ENCODE data around the gene VAMP5. TPM values are rescaled to one million over a fixed set of nuclear protein-coding genes. Genes with fewer than 3 reads are reported as not detected.

Gene VAMP5
- total and polyA plus RNA-seq, 4 donors = 9.7 to 74.6 (median 40.2) TPM

DNA sequence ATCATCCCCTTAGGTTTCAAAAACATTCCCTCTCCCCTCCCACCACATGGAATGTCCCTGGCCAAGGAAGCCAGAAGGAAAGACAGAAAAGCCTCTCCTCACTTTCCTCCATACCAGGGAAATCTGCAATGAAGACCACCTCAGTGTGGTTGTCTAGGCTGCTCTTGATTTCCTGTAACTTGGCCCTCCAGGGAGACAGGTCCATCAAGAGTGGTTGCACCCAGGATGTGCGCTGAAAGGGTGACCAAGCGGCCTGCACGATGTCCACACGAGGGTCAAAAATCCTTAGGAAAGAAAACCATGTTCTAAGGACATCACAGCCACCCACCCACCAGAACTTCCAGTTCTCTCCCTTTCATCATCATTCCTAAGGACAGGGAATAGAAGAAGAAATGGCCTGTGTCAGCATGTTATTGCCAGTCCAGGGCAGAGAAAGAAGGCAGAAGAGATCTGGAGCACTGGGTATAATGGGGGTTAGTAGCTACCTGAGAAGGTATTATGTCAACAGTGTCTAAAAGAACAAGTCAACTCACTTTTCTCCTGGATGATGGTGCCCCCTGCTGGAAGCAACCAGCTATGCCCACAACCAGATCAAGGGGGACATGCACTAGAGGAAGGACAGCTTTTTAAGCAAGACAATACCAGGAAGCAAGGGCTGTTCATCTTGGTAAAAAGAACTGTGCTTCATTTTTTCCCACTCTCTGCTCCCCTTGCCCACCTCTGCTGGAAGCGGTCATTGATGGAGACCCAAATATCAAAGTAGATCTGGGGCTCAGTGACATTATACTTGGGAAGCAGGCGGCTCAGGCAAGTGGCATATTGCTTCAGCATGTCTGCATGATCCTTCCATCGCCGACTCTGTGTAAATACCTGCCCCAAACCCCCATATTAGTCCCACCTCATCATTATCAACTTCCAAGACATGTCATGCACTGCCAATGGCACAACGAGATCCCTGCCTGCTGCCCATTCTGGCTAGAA is 32.2 kb upstream of the VAMP5 start:
- TF ChIP-seq SP1 (IDR thresholded peaks at IDR 0.05) (no peak), FOXA2 (IDR thresholded peaks at IDR 0.05) (peak; percentile 82), RAD21 (IDR thresholded peaks at IDR 0.05) (peak; percentile 97 to 98)
- TF ChIP-seq, protein P1, sequence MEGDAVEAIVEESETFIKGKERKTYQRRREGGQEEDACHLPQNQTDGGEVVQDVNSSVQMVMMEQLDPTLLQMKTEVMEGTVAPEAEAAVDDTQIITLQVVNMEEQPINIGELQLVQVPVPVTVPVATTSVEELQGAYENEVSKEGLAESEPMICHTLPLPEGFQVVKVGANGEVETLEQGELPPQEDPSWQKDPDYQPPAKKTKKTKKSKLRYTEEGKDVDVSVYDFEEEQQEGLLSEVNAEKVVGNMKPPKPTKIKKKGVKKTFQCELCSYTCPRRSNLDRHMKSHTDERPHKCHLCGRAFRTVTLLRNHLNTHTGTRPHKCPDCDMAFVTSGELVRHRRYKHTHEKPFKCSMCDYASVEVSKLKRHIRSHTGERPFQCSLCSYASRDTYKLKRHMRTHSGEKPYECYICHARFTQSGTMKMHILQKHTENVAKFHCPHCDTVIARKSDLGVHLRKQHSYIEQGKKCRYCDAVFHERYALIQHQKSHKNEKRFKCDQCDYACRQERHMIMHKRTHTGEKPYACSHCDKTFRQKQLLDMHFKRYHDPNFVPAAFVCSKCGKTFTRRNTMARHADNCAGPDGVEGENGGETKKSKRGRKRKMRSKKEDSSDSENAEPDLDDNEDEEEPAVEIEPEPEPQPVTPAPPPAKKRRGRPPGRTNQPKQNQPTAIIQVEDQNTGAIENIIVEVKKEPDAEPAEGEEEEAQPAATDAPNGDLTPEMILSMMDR (IDR thresholded peaks at IDR 0.05; ENCODE audit: low read depth, low read length, missing input control) = peak; percentile 94
- Histone ChIP-seq H3K9me3 (ENCODE audit: control insufficient read depth in 4 of 4, low read length in 3 of 4) (no peaks in the 10 kb centered on the region), H3K27me3 (ENCODE audit: control insufficient read depth in 4 of 4, insufficient read depth in 4 of 4, low read length in 3 of 4) (no peaks in the 10 kb centered on the region), H3K36me3 (ENCODE audit: control insufficient read depth in 4 of 4, insufficient read depth in 3 of 4, low read depth in 1 of 4, low read length in 3 of 4) (peaks cover 15 to 73% (median 62%) of the 10 kb centered on the region in 4 donors), H3K4me3 (ENCODE audit: low read depth in 1 of 3, low read length in 3 of 3) (no peak overlapping the region), H3K27ac (ENCODE audit: low read depth in 1 of 2, low read length in 2 of 2) (no peak overlapping the region), H3K9ac (ENCODE audit: low read depth in 1 of 2, low read length in 2 of 2) (no peak overlapping the region), H3K4me1 (ENCODE audit: control insufficient read depth in 4 of 4, insufficient read depth in 4 of 4, low read length in 3 of 4) (peaks cover 0 to 9% (median 3%) of the 10 kb centered on the region in 4 donors)
- 68% methylated on average over 9 of the region's 9 CpGs for WGBS
- DNase-seq (ENCODE audit: low spot score) = peak; percentile 88

DNA sequence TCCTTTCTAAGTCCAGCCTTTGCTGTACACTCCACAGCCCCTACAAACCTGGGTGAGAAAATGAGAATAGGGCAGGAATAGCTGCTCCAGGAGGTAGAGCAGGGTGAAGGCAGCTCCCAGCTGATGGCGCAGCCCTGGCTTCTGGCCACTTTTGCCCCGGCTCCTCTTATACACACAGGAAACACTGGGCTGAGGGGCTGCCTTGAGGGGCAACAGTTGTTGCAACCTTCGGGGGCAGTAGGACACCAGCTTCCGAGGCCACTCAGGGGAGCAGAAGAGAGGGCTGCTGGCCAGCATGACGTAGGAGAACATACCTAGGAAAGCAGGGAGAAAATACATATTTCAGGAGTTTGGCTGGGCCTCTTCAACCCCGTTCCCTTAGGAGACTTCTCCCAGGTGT is 31.0 kb upstream of the VAMP5 start:
- no peak overlapping the region for H3K27ac ChIP-seq (ENCODE audit: low read depth in 1 of 2, low read length in 2 of 2)
- no peak for TF ChIP-seq FOXA2 (IDR thresholded peaks at IDR 0.05)
- TF ChIP-seq, protein P1 (IDR thresholded peaks at IDR 0.05; ENCODE audit: low read depth, low read length, missing input control) = no peak
- H3K4me1 ChIP-seq (ENCODE audit: control insufficient read depth in 4 of 4, insufficient read depth in 4 of 4, low read length in 3 of 4) = peaks cover 2 to 14% (median 8%) of the 10 kb centered on the region in 4 donors
- no peak overlapping the region for H3K9ac ChIP-seq (ENCODE audit: low read depth in 1 of 2, low read length in 2 of 2)
- H3K4me3 ChIP-seq (ENCODE audit: low read depth in 1 of 3, low read length in 3 of 3) = no peak overlapping the region
- H3K27me3 ChIP-seq (ENCODE audit: control insufficient read depth in 4 of 4, insufficient read depth in 4 of 4, low read length in 3 of 4) = no peaks in the 10 kb centered on the region
- no peak for DNase-seq (ENCODE audit: low spot score)
- H3K9me3 ChIP-seq (ENCODE audit: control insufficient read depth in 4 of 4, low read length in 3 of 4) = no peaks in the 10 kb centered on the region
- WGBS = 85% methylated on average over 6 of the region's 6 CpGs
- peaks cover 15 to 69% (median 65%) of the 10 kb centered on the region in 4 donors for H3K36me3 ChIP-seq (ENCODE audit: control insufficient read depth in 4 of 4, insufficient read depth in 3 of 4, low read depth in 1 of 4, low read length in 3 of 4)

DNA sequence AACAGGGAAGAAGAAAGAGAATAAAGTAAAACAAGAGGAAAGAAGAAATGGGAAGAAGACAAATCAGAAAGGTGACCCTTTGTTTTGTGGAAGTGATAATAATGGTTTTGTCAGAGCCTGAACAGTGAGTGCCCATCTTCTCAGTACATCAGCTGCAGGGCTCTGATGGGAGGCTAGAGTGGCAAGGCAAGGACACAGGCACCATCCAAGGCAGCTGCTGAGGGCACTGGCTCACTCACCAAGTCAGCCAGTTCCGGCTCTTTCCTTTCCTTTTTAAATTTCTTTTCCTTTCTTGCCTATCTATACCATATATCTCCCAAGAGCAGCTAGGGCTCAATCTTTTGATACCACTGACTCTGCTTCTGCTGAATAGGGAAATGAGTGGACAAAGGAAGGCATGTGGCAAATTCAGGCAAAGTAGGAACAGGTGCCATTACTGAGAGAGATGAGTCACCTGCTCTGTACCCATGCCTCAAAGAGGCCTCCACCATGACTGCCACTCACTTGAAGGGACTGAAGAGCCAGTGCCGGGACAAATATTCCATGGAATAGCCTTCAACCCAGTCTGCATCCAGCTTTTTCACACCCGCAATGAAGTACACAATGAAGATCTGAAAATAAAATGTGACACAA is 29.1 kb upstream of the VAMP5 start:
- no peaks in the 10 kb centered on the region for H3K27me3 ChIP-seq (ENCODE audit: control insufficient read depth in 4 of 4, insufficient read depth in 4 of 4, low read length in 3 of 4)
- no peak overlapping the region for H3K9ac ChIP-seq (ENCODE audit: low read depth in 1 of 2, low read length in 2 of 2)
- H3K27ac ChIP-seq (ENCODE audit: low read depth in 1 of 2, low read length in 2 of 2) = no peak overlapping the region
- 96% methylated on average over 3 of the region's 3 CpGs for whole genome bisulfite sequencing
- no peak for DNase-seq (ENCODE audit: low spot score)
- no peak overlapping the region for H3K4me3 ChIP-seq (ENCODE audit: low read depth in 1 of 3, low read length in 3 of 3)
- peaks cover 9 to 24% (median 18%) of the 10 kb centered on the region in 4 donors for H3K4me1 ChIP-seq (ENCODE audit: control insufficient read depth in 4 of 4, insufficient read depth in 4 of 4, low read length in 3 of 4)
- H3K9me3 ChIP-seq (ENCODE audit: control insufficient read depth in 4 of 4, low read length in 3 of 4) = no peaks in the 10 kb centered on the region
- peaks cover 15 to 64% (median 55%) of the 10 kb centered on the region in 4 donors for H3K36me3 ChIP-seq (ENCODE audit: control insufficient read depth in 4 of 4, insufficient read depth in 3 of 4, low read depth in 1 of 4, low read length in 3 of 4)
- TF ChIP-seq HNF4A (conservative IDR thresholded peaks at IDR 0.05) = no peak
- TF ChIP-seq, protein P2, sequence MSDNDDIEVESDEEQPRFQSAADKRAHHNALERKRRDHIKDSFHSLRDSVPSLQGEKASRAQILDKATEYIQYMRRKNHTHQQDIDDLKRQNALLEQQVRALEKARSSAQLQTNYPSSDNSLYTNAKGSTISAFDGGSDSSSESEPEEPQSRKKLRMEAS (IDR thresholded peaks at IDR 0.05) = no peak
- TF ChIP-seq NR2F2 (IDR thresholded peaks at IDR 0.05) = no peak
- TF ChIP-seq, protein P1 (IDR thresholded peaks at IDR 0.05; ENCODE audit: low read depth, low read length, missing input control) = no peak
- no peak for TF ChIP-seq RAD21 (IDR thresholded peaks at IDR 0.05)
- TF ChIP-seq TAF1 (conservative IDR thresholded peaks at IDR 0.05) = no peak
- TF ChIP-seq, protein P3, sequence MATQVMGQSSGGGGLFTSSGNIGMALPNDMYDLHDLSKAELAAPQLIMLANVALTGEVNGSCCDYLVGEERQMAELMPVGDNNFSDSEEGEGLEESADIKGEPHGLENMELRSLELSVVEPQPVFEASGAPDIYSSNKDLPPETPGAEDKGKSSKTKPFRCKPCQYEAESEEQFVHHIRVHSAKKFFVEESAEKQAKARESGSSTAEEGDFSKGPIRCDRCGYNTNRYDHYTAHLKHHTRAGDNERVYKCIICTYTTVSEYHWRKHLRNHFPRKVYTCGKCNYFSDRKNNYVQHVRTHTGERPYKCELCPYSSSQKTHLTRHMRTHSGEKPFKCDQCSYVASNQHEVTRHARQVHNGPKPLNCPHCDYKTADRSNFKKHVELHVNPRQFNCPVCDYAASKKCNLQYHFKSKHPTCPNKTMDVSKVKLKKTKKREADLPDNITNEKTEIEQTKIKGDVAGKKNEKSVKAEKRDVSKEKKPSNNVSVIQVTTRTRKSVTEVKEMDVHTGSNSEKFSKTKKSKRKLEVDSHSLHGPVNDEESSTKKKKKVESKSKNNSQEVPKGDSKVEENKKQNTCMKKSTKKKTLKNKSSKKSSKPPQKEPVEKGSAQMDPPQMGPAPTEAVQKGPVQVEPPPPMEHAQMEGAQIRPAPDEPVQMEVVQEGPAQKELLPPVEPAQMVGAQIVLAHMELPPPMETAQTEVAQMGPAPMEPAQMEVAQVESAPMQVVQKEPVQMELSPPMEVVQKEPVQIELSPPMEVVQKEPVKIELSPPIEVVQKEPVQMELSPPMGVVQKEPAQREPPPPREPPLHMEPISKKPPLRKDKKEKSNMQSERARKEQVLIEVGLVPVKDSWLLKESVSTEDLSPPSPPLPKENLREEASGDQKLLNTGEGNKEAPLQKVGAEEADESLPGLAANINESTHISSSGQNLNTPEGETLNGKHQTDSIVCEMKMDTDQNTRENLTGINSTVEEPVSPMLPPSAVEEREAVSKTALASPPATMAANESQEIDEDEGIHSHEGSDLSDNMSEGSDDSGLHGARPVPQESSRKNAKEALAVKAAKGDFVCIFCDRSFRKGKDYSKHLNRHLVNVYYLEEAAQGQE (IDR thresholded peaks at IDR 0.05) = no peak
- TF ChIP-seq, protein P4, sequence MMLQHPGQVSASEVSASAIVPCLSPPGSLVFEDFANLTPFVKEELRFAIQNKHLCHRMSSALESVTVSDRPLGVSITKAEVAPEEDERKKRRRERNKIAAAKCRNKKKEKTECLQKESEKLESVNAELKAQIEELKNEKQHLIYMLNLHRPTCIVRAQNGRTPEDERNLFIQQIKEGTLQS (IDR thresholded peaks at IDR 0.05) = no peak
- no peak for TF ChIP-seq FOXA2 (IDR thresholded peaks at IDR 0.05)
- TF ChIP-seq RXRA (IDR thresholded peaks at IDR 0.05) = no peak
- TF ChIP-seq GABPA (IDR thresholded peaks at IDR 0.05 in 1 of 2, conservative IDR thresholded peaks at IDR 0.05 in 1 of 2) = no peak
- TF ChIP-seq HNF4G (IDR thresholded peaks at IDR 0.05) = no peak
